Right atrium auricular region (tissue), 2 donors: Measurements from ENCODE around the gene CFD. TPM values are rescaled to one million over a fixed set of nuclear protein-coding genes. Genes with fewer than 3 reads are reported as not detected.
"Not testable (repeated sequence)": the region's sequence is repeated elsewhere in the genome, so short reads cannot be mapped to it uniquely, and the experiment has no call there.

Experiments used
- DNase-seq: peaks from one replicate; pipeline ENCODE4 v3.0.0-alpha.2; 2019; ENCODE audit warnings: low spot score
- H3K27ac ChIP-seq, 2 donors: fragments of 200-600 bp; sonication (generic); 1 replicate in 1 of 2; 2 replicates in 1 of 2; pipeline ENCODE4 v1.5.1; 2016 to 2019
- H3K27me3 ChIP-seq, 2 donors: fragments of 200-600 bp; sonication (generic); one replicate each; pipeline versions ENCODE4 v1.5.1 to v1.6.0; 2017 to 2019
- H3K36me3 ChIP-seq: fragments of 200-600 bp; sonication (generic); one replicate; pipeline ENCODE4 v1.5.1; 2016
- H3K4me1 ChIP-seq, 2 donors: fragments of 200-600 bp; sonication (generic); one replicate each; pipeline versions ENCODE4 v1.5.1 to v1.6.0; 2017 to 2019
- H3K4me3 ChIP-seq, 2 donors: fragments of 200-600 bp; sonication (generic); 1 replicate in 1 of 2; 2 replicates in 1 of 2; pipeline ENCODE4 v1.5.1; 2017 to 2019; ENCODE audit warnings: mild to moderate bottlenecking in 1 of 2, moderate library complexity in 1 of 2
- H3K9me3 ChIP-seq, 2 donors: fragments of 200-600 bp; sonication (generic); one replicate each; pipeline ENCODE4 v1.5.1; 2019
- CTCF ChIP-seq, 2 donors: fragments of 200-600 bp; sonication (generic); IDR thresholded peaks; one replicate each; pipeline ENCODE4 v1.5.1; 2019; ENCODE audit warnings: antibody characterized with exemption in 2 of 2
- total RNA-seq, 2 donors: library from RNA; depleted of rRNA; stranded (reverse); fragments of >200 nt; gene quantifications; one replicate each; pipeline ENCODE4 v1.1.0, GENCODE V29; 2016

The CFD gene
- total RNA-seq, 2 donors from 2014 or later = 133 to 652 TPM

- H3K4me1 ChIP-seq = peaks cover 0 to 5% of the 10 kb centered on the region in 2 donors
- no peak overlapping the region for H3K4me3 ChIP-seq
- DNase-seq = no peak
- no peak for TF ChIP-seq CTCF (IDR thresholded peaks at IDR 0.05)
- H3K27ac ChIP-seq = no peak overlapping the region
- H3K36me3 ChIP-seq = peaks cover 16% of the 10 kb centered on the region
- H3K9me3 ChIP-seq = no peaks in the 10 kb centered on the region
- no peaks in the 10 kb centered on the region for H3K27me3 ChIP-seq
Observed at GRCh38 chr19:816500-816857, 43.0 kb upstream of the CFD start.

- H3K27ac ChIP-seq, H3K27me3 ChIP-seq, H3K36me3 ChIP-seq, H3K9me3 ChIP-seq, H3K4me3 ChIP-seq, DNase-seq: not testable (repeated sequence)
- peaks cover 0 to 18% of the 10 kb centered on the region in 2 donors for H3K4me1 ChIP-seq
Observed at GRCh38 chr19:820212-820611, 39.3 kb upstream of the CFD start.

GRCh38 chr19:821231-821824, 38.1 kb upstream of the CFD start:
- Histone ChIP-seq H3K27ac (no peak overlapping the region), H3K9me3 (no peaks in the 10 kb centered on the region), H3K27me3 (peaks cover 0 to 9% of the 10 kb centered on the region in 2 donors), H3K4me1 (peaks cover 0 to 18% of the 10 kb centered on the region in 2 donors), H3K4me3 (peak overlapping the region; percentile 26 to 53), H3K36me3 (no peaks in the 10 kb centered on the region)
- no peak for DNase-seq
- no peak for TF ChIP-seq CTCF (IDR thresholded peaks at IDR 0.05)

- H3K36me3 ChIP-seq = no peaks in the 10 kb centered on the region
- TF ChIP-seq CTCF (IDR thresholded peaks at IDR 0.05) = no peak
- H3K27me3 ChIP-seq = peaks cover 0 to 9% of the 10 kb centered on the region in 2 donors
- H3K27ac ChIP-seq = no peak within 1 kb of the TSS
- H3K4me1 ChIP-seq = peaks cover 0 to 18% of the 10 kb centered on the region in 2 donors
- DNase-seq = no peak
- H3K9me3 ChIP-seq = no peaks in the 10 kb centered on the region
- H3K4me3 ChIP-seq = peak within 1 kb of the TSS; percentile 26 to 53
Observed at GRCh38 chr19:821825-822503, 37.5 kb upstream of the CFD start, which contains the start of gene PLPPR3. Gene PLPPR3, minus strand, starts transcription at chr19:821955. Its CDS starts 396 bp downstream, at chr19:821559.

GRCh38 chr19:823565-824121, 35.8 kb upstream of the CFD start:
- no peaks in the 10 kb centered on the region for H3K9me3 ChIP-seq
- no peak for DNase-seq
- no peak overlapping the region for H3K4me3 ChIP-seq
- TF ChIP-seq CTCF (IDR thresholded peaks at IDR 0.05) = no peak
- H3K27ac ChIP-seq = no peak overlapping the region
- H3K27me3 ChIP-seq = peaks cover 0 to 9% of the 10 kb centered on the region in 2 donors
- H3K36me3 ChIP-seq = no peaks in the 10 kb centered on the region
- H3K4me1 ChIP-seq = peaks cover 0 to 18% of the 10 kb centered on the region in 2 donors

- TF ChIP-seq CTCF (IDR thresholded peaks at IDR 0.05) = no peak
Observed at GRCh38 chr19:824885-825284, 34.6 kb upstream of the CFD start.

More at GRCh38 chr19:824885-825284, 34.6 kb upstream of the CFD start:
- DNase-seq = no peak
- Histone ChIP-seq H3K27ac (no peak overlapping the region), H3K9me3 (no peaks in the 10 kb centered on the region), H3K4me3 (no peak overlapping the region), H3K27me3 (peaks cover 0 to 9% of the 10 kb centered on the region in 2 donors), H3K4me1 (peaks cover 0 to 18% of the 10 kb centered on the region in 2 donors), H3K36me3 (no peaks in the 10 kb centered on the region)
